Activated CD8-positive, alpha-beta memory T cell treated with anti-CD3 and anti-CD28 coated beads for 1 hour (primary cell): Measurements from ENCODE around the gene NSD2.
"Not testable (repeated sequence)": the region's sequence is repeated elsewhere in the genome, so short reads cannot be mapped to it uniquely, and the experiment has no call there.

ENCODE experiments used
- DNase-seq, 2 donors: peaks; one replicate each; pipeline ENCODE4 v3.0.0-alpha.2; 2020; ENCODE audit warnings: low read depth in 1 of 2; ENCODE audit errors: extremely low read depth in 1 of 2

Gene NSD2

DNA sequence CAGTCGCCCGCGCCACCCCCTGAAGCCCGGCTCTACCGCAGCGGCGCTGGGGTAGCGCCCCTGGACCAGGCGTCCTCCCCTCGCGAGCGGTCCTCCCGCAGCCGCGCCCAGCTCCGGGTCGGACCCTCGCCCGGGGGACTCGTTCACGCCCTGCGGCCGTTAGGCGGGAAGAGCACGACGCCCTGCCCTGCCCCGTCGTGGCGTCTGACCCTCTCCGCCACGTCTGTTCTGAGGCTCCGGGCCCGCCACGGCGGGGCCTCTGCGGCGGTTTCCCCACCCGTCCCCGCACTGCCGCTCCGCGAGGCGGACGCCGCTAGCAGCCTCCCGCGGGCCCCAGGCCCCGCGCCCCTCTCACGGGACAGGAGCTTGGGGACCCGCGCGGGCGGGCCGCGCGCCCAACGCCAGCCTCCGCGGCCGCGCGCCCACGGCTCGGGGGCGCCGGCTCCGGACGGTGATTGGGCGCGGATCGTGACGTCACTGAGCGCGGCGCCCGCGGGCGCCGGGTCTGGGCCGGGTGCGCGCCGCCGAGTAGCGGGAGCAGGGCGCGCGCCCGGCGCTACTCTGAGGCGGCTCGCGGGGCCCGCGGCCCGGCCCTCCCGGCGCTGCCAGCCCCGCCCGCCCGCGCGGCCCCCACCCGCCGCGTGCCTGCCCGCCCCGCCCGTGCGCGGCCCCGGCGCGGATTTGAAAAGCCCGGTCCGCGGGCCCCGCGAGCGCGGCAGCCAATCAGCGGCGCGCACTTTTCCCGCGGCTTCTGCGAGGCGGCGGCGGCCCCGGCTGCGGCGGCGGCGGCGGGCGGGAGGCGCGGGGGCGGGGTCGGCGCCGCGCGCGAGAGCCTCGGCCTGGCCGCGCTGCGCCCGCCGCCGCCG is at the start of gene NSD2:
NSD2 (plus strand) TSS at position 816 of the 866 bp plus-strand sequence. CDS start 29,262 bp downstream, outside the sequence.
- DNase-seq = peak; percentile 66 to 87

- DNase-seq = no peak
Measured at GRCh38 chr4:1821679-1822567, 49.3 kb upstream of the NSD2 start.

DNA sequence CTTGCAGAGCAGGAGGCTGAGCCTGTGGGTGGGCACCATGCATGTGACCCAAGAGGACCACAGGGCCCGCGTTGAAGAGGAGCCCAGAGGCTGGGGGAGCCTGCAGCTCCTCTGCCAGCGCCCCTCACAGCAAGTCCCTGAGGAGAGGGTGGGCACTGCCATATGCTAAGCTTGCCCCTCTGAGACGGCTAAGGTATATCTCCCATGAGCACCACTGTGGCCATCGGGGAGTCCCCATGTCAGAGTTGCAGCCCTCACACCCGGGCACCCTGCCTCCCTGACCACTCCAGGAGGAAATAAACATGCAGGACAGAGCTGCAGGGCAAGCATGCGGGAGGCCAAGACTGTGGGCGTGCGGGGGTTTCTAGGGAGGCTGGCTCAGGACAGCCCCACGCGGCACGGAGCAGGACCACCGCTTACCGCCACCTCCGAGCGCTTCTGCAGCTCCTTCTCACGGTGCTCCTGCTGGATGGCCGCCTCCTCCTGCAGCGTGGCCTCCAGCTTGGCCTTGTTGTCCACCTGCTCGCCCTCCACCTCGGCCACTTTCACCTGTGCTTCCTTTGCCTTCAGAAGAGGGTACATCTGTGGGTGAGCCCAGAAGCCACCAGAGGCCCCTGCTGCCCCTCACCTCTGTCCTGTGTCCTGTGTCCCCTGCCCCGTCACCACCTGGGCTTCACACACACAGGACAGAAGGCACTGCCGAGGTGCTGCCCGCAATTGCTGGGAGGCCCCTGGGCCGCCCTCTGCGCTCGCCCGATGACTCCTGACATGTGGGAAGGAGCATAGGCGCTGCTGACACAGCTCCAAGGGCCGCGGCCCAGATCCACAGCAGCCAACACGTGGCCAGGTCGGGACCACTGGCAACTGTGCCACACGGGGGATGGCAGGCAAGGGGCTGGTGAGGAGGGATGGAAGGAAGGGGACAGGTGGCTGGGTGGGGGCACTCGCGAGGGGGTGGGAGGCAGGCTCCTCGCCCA is 48.3 kb upstream of the NSD2 start:
- DNase-seq = no peak

- DNase-seq = no peak
Measured at GRCh38 chr4:1823545-1823932, 47.7 kb upstream of the NSD2 start.

DNA sequence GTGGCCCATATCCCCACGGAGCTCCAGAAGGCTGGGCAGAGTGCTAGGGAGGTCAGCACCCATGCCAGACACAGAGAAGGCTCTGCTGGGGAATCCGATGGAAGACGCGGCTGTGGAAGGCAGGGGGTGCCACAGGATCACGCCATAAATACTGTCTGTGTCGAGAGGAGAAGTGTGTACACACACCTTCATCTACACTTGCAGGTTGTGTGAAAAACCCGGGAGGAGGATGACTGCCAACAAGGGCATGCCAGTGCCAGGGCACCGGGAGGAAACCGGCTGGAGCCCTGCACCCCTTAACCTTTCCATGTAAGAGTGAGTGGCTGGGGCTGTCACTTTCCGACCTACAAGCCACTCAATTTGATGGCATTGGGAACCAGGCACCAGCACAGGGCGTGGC is 46.4 kb upstream of the NSD2 start:
- DNase-seq = no peak

- no peak for DNase-seq
Measured at GRCh38 chr4:1825326-1825725, 45.9 kb upstream of the NSD2 start.

- no peak for DNase-seq
Measured at GRCh38 chr4:1826531-1827350, 44.5 kb upstream of the NSD2 start.

GRCh38 chr4:1830234-1830633 is 41.0 kb upstream of the NSD2 start:
- DNase-seq = no peak

GRCh38 chr4:1830642-1831228 is 40.5 kb upstream of the NSD2 start:
- DNase-seq = no peak

- no peak for DNase-seq
Measured at GRCh38 chr4:1831331-1831730, 39.9 kb upstream of the NSD2 start.

DNA sequence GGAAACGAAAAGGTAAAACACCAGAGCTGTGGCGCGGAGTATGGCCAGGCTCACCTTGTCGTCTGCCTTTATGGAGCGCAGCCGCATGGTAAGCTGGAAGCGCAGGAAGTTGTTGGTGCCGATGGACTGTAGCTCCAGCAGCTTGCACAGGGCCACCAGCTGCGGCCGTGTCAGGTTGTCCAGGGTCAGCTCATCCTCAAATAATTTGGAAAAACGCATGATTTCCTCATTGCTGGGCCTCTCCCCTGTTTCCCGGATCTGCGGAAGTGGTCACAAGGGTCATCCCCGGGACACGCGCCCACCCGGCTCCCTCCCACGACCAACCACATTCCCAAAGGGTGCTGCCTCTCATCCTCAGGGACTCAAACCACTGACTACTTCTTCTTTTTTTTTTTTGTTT is 38.5 kb upstream of the NSD2 start:
- DNase-seq = no peak

GRCh38 chr4:1833307-1834046 is 37.7 kb upstream of the NSD2 start:
- DNase-seq = no peak

- DNase-seq = no peak
Measured at GRCh38 chr4:1834047-1834775, 37.0 kb upstream of the NSD2 start.

GRCh38 chr4:1835836-1836235 is 35.4 kb upstream of the NSD2 start:
- not testable (repeated sequence) for DNase-seq

DNA sequence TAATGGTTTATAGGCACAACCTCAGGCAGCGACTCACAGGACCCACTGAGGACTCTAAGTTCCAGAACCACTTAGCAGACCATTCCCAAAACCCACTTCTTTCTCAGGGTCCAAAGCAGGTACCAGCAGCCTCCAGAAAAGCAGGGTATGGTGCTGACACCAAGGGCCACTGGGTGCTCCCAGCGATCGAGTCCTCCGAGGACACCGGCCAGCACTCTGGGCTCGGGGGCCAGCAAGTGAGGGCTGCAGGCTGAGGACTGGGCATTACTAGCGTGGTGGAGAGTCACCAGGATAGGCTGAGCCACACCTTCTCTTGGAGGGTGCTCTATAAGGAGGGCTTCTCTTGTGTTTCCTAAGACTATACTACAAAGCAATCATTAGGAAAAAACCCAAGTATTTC is 34.5 kb upstream of the NSD2 start:
- DNase-seq = no peak

DNA sequence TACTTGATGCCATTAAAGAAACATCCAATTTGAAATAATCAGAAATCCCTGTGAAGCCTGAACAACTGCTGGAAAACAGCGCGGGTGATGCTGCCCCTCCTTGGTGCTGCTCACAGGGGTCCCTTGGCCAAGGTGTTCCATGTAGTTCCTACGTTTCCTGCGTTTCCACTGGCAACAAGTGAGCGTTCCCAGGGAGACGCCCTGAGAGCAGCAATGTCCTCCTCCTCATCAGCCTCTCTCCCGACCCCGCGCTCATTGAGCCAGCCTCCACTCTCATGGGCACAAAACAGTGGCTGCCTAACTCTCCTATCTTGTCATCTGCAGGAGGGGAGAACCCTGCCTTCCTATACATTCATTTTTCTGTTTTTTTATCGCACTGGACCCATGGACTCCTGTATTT is 34.1 kb upstream of the NSD2 start:
- DNase-seq = no peak

DNA sequence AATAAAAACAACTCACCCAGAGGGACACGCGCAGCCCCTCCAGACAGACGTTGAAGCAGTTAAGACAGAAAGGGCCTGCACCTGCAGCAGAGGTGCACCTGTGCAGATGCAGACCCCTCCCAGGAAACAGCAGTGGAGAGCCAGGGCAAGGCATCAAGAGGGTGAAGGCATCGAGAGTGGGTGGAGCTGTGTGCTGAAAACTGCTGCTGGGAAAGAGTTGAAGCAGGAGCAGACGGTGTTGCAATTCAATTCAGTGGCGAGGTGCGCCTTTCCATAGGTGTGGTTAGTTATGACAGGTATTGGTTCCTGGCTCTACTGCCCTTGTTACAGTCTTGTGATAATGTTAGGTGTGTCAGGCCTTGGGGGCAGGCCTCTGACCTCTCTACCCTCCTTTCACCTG is 31.9 kb upstream of the NSD2 start:
- DNase-seq = no peak
